Amniotic stem cell (primary cell): ENCODE data around the gene ZBTB7C.

ENCODE experiments used
- DNase-seq: peaks from one replicate; lab custom pipeline; 2025; lab: John Stamatoyannopoulos, UW

The ZBTB7C gene

DNA sequence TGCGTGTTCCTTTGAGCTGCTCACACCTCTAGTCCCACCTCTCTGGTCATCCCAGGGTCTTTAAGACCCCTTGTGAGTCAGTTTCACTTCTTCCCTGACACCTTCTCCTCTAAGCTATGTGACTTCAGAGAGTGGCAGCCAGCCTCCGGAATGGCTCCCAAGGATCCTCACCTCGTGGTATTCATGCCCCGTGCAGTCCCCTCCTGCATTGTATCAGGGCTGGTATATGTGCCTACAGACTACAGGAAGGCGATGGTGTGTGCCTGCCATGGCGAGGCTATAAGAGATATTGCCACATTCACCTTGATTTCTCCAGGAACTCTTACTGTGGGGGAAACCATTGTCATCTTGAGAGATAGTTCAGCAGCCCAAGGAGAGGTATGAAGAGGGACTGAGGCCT lies 350.7 kb downstream of the ZBTB7C start:
- no peak for DNase-seq

DNA sequence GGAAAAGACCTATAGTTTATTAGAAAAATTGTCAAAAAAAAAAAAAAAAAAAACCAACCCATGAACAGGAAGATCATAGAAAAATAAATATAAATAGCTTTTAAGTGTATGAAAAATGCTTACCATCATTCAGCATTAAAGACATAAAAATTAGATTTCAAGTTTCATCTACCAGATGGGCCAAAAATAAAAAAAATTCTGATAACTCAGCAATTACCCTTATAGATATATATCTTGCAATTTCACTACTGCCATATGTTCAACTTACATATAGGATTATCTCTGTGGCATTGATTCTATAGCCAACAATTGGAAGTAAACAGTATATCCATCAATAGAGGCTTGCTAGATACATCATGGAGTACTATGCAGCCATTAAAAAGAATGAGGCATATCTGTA lies 352.2 kb downstream of the ZBTB7C start:
- DNase-seq: no peak

DNA sequence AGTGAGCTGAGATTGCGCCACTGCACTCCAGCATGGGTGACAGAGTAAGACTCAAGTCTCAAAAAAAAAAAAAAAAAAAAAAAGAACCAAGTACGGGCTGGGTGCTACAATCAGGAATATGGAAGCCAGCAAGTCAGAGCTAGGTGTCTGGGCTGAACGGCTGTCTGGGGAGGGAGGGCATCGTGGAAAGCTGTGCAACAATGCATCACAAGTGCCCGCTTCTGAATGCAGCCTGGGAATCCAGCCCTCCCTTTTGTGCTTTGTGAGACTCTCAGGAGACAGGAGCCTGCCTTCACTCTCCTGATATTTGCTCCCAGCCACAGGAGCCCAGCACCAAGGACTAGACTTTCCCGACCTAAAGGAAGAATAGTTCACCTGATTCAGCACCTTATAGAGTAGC lies 353.8 kb downstream of the ZBTB7C start:
- DNase-seq: no peak

DNA sequence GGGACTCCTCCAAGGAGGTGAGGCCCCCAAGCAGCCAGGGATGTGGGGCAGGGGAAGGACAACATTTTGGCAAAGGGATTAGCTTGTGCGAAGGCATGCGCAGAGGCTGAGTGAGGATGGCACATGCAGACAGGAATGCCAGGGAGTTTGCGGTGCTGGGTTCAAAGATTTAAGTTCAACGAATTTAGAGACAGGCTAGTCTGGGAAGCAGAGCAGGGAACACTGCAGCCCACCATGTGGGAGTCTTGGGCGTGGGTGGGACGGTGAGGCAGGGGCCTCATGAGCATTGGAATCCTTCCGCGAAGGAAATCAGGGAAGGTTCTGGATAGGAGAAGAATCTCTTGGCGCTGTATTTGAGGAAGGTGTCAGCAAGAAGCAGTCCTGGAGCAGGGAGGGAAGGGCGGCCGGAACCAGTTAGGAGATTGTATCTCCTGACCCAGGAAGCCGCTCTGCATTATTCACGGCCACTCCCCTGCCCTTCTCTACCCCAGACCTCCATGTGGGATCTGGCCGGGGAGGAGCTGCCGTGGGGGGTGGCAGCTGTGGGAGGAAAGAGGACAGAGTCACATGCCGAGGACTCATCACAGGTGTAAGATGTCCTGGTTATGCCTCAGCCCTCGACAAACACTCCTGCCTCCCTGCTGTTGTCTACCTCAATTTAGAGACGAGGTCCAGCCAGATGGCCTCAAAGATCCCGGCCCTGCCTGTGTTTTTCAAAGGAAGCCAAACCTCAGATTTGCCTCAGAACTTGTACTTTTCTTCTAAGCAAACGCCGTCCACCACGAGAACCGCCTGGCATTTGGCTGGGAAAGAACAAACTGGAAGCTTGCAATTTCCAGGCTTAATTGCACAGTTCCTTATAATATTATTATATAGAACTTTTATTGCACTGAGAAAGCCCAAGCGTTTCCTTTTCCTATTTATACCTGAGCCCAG lies 355.0 kb downstream of the ZBTB7C start:
- DNase-seq: no peak

DNA sequence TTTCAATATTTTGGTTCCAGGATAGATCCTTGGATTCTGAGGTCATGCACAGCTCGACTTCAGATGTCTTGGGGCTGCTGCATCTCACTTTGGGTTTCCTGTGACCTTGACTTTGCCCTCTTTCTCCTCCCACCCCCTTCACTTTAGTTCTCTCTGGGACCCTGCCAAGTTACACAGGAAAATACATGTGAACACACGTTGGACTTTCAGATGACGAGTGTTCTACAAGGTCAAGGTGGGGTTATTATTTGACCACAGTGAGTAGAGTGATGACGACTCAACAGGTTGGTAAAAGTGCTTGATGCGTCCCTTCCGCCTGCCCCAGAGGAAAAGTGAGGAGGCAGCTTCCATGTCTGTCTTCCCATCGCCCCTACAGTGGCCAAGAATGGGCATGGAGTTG lies 356.3 kb downstream of the ZBTB7C start:
- DNase-seq: no peak

DNA sequence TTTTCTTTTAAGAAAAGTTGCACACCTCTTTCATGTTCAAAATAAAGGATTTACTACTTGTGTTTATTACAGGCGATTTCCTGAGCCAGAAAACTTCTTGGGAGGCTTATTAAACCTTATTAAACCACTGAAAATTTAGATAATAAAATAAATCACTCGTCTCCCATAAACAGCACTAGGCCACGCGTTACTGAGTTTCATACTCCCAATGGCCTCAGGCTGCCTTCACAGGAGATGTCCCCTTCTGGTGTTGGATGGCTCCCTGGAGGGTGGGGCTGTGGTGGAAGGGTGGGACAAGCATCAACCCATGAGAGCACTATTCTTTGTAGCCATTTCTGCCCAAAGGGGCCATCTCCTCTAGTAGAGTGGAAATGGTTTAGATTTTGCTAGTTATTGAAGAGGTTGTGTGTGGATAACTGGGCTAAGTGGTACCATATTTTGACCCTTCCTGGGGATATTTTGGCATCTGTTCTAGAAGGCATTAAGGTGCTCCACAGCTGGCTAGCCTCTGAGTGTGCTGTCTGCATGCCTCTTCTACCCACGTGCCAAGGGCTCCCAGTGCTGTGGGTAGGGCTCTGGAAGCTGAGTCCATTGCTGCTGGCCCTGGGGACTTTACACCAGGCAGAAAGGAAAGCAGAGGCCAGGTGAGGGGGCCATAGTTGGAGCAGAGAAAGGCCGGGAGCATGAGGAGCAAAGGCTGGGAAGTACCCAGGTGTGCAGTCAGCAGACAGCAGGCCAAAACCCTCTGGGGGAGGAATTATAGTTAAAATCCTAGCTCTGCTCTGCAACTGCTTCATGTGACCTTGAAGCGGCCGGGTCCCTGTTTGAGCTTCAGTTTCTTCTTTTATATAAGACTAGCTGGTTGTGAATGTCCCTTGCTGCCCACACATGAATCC lies 357.0 kb downstream of the ZBTB7C start:
- DNase-seq: no peak

DNA sequence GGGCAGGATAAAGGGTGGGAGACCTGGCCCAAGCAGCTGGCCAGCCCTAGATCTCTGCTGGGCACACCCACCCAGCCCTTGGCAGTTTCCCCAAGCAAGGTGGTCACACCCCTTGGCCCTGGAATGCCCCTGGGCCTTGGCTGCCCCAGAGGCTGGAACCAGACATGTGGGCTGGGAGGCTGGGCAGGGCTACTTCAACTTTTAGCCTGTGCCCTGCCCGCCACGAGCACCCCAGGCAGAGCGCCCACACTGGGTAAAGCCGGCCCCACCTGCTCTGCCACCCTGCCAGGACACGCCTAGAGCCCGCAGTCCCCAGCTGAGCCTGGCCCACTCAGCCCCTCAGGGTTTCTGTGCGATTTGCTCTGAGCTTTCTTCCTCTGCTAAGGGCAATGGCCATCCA lies 359.0 kb downstream of the ZBTB7C start:
- no peak for DNase-seq

DNA sequence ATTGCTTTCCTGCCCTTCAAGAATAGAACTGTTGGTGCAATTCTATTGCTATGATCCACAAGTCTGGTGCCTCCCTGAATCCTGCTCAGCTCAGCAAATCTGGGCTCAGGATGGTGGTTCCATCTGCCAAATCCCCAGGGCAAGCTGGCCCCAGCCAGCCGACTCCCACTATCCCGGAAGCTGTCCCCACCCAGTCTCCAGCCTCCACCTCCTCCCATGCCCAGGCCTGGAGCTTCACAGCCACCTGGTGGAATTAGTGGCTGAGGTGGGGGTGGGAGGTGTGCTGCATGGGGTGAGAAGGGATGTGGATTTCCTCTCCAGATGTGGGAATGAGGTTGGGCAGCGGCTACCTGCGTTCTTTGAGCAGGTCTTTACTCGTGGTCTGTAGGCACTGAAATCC lies 359.4 kb downstream of the ZBTB7C start:
- DNase-seq: no peak

DNA sequence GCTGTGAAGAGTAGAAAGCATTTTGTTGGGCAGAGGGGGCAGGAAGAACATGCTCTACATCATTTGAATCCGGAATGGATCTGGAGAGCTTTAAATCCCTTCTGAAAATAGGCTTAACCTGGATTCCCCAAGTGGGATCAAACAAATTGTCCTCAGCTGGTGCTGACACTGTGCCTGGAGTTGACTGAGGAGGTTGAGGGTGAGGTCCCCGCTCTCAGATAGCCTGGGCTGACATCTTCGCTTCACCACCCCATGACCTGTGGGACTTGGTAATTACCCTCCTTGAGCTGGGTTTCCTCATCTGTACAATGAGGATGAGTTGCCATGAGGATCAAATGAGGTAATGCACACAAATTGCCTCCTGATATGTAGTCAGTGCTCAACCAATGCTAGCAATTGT lies 360.9 kb downstream of the ZBTB7C start:
- DNase-seq: no peak

DNA sequence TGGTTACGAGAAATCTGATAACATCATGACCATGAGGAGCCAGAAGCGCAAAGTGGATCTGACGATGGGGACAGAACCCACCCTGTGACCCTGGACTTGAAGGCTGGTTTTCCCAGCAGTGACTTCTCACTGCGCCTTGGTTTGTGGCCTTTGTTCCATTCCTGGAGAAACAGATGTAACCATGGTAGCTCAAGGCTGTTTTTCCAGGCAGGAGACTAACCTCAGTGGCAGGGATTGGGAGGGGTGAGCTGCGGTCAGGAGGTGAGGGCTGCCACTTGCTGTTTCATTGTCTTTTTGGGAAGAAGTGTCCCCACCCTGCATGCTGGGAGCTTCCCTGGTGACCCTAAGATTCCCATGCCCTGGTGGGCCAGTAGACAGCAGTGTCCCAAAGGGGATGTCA lies 362.3 kb downstream of the ZBTB7C start:
- no peak for DNase-seq

DNA sequence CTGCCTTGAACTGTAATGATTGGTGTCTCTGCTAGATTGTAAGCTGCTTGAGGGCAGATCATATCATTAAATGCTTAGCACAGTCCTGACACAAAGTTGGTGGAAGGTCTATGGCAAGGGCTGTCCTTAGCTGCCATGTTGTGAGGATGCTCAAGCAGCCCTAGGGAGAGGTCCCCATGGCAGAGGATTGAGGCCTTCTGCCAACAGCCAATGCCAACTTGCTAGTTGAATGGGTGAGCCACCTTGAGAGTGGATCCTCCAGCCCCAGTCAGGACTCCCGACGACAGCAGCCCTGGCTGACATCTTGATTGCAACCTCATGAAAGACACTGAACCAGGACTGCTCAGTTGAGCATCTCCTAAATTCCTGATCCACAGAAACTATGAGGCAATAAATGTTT lies 363.4 kb downstream of the ZBTB7C start:
- DNase-seq: no peak

DNA sequence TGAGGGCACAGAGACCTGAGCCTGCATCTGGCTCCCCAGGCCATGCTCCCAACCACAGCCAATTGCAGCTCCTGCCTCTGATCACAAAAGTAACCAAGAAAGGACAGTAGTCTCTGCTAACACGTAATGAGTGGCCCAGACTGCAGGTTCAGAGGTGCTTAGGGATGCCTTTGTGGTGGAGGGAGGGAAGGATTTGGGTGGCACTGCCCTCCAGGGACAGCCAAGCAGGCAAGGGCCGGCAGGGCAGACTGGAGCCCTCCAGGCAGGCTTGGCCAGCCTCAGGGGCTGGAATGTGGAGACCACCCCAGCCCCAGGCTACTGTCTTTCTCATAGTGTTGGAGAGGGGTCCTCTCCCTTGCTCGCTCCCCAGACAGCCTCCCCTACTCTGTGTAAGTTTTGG lies 364.2 kb downstream of the ZBTB7C start:
- no peak for DNase-seq

DNA sequence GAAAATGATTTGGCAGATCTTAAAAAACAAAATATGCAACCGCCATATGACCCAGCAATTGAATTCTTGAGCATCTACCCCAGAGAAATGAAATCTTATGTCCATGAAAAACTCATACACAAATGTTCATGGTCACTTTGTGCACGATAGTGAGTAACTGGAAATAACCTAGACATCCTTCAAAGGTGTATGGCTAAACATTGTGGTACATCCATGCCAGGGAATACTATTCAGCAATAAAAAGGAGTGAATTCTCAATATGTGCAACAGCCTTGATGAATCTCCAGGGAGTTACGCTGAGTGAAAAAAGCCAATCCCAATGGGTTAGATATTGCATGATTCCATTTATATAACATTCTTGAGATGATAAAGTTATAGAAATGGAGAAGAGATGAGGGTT lies 366.0 kb downstream of the ZBTB7C start:
- no peak for DNase-seq

DNA sequence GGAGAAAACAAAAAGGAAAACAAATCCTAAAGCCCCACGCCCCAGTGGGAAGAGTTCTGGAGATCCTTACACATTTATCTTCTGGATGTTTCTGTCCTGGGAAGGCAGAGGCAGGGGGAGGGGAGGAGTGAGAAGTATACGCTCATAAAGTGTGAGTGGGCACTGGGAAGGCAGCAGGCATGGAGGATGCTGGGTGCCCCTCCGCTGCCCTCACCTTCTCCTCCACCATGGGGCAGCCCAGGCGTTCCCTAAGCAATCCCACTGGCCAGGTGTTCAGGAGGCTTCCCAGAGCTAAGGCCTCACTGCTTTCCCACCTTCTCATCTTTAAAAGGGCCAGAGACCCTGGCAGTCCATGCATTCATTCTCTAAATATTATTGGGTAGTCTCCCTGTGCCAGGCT lies 366.8 kb downstream of the ZBTB7C start:
- DNase-seq: no peak

DNA sequence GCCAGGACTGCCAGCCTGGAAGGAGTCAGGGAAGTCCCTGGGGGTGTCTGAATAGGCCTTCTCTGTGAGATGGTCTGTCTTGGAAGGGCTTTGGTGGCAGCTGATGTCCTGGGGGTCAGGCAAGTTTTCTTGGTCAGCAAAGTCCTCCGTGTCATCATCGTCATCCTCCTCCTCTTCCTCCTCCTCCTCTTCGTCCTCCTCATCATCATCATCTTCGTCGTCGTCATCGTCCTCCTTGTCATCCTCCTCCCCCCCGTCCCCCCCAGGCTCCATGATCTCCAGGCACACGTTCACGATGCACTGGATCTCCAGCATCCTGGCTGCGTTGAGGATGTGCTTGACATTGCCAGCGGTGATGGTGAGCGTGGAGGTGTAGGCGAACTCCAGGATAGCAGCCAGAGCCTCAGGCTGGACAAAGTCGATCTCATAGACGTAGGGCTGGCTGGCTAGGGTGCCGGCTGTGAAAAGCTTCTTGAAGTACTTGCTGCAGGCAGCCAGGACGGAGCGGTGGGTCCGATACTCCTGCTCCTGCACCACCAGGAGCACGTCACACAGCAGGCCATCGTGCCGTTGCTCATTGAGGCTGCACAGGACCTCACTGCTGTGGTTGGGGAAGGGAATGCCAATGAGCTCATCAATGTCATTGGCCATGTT lies 368.6 kb downstream of the ZBTB7C start:
- no peak for DNase-seq

DNA sequence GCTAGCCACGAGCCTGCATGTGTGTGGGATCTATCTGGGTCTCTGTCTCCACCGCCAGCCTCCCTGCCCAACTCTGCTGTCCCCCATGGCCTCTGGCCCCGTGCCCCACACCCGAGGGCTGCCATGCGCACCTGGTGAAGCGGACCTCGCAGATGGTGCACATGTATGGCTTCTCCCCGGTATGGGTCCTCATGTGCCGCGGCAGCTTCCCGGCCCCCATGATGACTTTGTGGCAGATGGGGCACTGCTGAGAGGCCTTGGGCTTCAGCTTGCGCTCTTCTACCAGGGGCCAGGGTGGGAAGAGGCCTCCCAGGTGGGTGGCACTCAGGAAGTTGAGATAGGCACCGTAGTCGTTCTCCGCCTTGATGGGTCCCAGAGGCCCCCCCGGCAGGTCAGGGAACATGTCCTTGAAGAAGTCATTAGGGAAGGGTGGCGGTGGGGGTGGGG lies 369.4 kb downstream of the ZBTB7C start:
- no peak for DNase-seq

DNA sequence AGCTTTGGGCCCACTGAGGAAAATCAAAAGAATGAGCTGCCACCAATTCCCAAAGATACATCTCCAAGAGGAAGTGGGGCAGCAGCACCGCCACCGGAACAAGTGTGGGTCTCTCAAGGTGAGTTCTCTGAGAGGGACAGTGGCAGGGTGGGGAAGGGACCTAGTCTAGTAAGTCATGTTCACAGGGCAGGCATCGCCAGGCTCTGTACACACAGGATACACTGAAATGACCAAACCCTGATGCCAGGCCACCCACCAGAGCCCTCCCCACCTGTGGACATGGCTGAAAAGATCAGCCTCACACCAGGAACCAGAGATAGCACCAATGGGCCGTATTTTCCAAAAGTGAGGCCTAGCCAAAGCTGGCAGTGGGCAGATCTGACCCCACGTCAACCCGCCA lies 370.5 kb downstream of the ZBTB7C start:
- DNase-seq: no peak

DNA sequence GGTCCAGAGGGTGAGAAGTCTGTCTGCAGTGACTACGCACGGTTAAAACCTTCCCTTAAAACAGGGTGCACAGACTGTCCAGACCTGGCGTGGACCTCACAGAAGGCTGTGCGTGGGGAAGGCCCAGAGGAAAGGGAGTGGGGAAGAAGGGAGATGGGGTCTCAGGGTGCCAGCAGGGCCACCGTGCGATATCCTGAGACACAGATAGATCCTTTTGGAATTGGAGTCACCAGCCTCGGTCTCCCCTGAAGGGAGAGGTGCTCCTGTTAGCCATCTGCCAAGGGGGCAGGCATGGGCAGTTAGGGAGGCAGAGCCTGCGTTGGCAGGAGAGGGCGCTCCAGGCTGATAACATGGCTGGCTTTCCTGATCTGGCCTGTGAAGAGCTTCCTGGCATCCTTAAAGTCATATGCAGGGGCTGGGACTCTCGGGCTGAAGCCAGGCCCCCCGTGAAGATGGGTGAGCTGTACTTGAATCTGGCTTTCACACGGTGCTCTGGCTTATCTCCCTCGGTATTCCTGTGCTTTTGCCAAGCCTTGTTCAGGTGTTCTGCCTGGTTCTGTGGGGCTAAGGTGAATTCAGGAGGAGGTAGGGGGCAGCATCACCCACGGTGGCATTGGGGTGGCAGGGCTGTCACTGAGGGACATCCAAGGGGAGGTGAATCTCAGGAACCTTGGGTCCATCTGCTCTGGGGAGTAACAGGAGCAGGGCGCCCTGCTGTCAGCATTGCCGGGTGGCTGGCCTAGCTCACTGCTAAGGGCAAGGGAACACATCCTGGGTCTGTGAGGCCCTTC lies 371.5 kb downstream of the ZBTB7C start:
- DNase-seq: no peak

DNA sequence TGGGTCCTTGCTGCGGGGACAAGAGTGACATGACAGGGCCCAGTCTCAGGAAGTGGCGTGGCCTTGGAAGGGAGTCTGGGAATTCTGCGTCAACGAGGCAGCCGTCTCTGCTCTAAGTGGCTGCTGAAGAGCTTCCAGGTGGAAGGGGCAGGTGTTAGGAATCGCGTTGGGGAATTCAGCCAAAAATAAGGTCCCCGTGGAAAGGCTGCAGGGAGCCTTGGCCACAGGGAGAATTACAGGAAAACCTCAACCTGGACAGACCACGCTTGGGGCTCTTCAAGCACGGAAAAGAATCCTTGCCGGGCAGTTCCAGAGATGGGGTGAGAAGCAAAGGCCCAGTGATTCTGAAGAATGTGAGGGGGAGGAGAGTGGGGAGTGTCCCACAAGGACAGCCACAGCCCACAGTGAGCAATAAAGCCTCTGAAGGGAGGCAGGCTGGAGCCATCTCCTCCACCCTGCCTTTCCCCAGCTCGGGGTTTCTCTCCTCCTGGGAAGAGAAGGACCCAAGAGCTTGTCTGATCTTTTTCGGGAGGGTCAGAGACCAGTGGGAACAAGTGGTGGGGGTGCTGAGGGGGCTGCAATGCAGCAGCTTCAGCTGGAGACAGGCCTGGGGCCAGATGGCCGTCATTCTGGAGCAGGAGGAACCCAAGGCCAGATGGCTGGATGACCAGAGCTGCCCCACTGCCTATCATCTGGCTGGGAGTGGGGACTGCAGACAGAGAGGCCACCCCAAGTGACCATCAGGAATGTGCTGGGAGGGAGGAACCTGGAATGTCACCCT lies 372.4 kb downstream of the ZBTB7C start:
- DNase-seq: no peak

DNA sequence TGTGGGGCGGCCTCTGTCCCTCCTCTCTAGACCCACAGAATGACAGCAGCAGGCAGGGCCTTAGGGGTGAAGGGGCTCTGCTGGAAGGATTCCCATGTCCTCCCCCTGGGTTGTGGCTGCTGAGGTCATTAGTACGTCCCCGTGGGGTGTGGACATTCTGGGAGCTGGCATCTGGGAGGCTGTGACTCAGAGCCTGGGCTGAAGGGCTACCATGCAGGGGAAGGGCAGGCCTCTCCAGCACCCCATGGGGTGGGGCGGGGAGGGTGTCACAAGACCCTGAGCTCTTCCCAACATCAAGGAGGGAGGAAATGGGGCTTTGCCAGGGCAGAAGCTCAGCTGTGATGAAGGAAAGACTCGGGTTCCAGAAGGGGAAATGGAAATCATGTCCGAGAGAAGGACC lies 373.0 kb downstream of the ZBTB7C start:
- no peak for DNase-seq

DNA sequence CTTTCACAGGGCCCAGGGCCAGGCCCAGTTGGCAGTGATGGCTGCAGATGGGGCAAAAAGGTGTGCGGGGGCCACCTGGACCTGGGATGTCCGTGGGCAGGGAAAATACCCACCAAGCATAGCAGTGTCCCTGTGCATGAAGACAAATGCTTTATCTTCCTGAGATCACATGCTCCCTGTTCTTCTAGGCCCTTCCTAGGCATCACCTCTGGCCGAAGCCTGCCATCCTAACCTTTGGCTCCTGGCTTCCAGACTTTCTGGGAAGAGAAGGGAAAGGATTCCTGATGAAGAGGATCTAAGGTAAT lies 373.7 kb downstream of the ZBTB7C start:
- no peak for DNase-seq
